ENCODE results near the gene ALKAL2.
"Not testable (repeated sequence)": the region's sequence is repeated elsewhere in the genome, so short reads cannot be mapped to it uniquely, and the experiment has no call there.

- not testable (repeated sequence) for TF ChIP-seq SMC3 (conservative IDR thresholded peaks at IDR 0.05; ENCODE audit: poor library complexity); CTCF (IDR thresholded peaks at IDR 0.05; ENCODE audit: poor library complexity, severe bottlenecking); POLR2AphosphoS5 (IDR thresholded peaks at IDR 0.05); EZH2 (IDR thresholded peaks at IDR 0.05; ENCODE audit: borderline replicate concordance, insufficient read depth, low read length, poor library complexity, severe bottlenecking)
Measured at GRCh38 chr2:336949-337348, 49.1 kb upstream of the ALKAL2 start.
